Ovary (tissue), 3 donors: ENCODE measurements around the gene NCAN.

Source experiments
- EP300 ChIP-seq: sonication (generic); formaldehyde crosslinking; IDR thresholded peaks from one replicate; pipeline ENCODE4 v1.6.1; 2017; ENCODE audit warnings: antibody characterized with exemption
- TF ChIP-seq, protein P1 (sequence below), 3 donors: fragments of 450-650 bp in 2 of 3; fragments of 200-600 bp in 1 of 3; IDR thresholded peaks; one replicate each; pipeline versions ENCODE4 v1.5.1 to v1.8.0; 2016 to 2022; ENCODE audit warnings: antibody characterized with exemption in 3 of 3, mild to moderate bottlenecking in 1 of 3
- donor health status: DM: no; HTN: no; CAD: no.

DNA sequence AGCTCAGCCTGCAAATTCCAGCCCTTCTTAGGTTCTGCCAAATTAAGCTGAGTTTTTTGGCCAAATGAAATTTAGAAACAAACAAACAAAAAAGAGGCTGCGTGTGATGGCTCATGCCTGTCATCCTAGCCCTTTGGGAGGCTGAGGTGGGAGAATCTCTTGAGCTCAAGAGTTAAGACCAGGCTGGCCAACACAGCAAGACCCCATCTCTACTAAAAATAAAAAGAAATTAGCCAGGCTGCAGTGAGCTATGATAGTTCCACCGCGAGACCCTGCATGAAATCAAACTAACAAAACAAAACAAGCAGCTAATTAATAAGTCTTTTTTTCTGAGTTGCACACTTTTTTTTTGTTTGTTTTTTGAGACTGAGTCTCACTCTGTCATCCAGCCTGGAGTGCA is 17.9 kb downstream of the NCAN start:
- TF ChIP-seq, protein P1, sequence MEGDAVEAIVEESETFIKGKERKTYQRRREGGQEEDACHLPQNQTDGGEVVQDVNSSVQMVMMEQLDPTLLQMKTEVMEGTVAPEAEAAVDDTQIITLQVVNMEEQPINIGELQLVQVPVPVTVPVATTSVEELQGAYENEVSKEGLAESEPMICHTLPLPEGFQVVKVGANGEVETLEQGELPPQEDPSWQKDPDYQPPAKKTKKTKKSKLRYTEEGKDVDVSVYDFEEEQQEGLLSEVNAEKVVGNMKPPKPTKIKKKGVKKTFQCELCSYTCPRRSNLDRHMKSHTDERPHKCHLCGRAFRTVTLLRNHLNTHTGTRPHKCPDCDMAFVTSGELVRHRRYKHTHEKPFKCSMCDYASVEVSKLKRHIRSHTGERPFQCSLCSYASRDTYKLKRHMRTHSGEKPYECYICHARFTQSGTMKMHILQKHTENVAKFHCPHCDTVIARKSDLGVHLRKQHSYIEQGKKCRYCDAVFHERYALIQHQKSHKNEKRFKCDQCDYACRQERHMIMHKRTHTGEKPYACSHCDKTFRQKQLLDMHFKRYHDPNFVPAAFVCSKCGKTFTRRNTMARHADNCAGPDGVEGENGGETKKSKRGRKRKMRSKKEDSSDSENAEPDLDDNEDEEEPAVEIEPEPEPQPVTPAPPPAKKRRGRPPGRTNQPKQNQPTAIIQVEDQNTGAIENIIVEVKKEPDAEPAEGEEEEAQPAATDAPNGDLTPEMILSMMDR (IDR thresholded peaks at IDR 0.05) = no peak
- TF ChIP-seq EP300 = no peak
